Suprapubic skin (tissue), 4 donors: ENCODE data around the gene CHST14. TPM values are rescaled to one million over a fixed set of nuclear protein-coding genes. Genes with fewer than 3 reads are reported as not detected.

Experiments used
- DNase-seq, 2 donors: peaks; one replicate each; pipeline ENCODE4 v3.0.0-alpha.2; 2019; ENCODE audit warnings: low spot score in 2 of 2
- H3K27ac ChIP-seq: fragments of 200-600 bp; sonication (generic); one replicate; pipeline ENCODE4 v1.5.1; 2019
- H3K27me3 ChIP-seq: fragments of 200-600 bp; sonication (generic); one replicate; pipeline ENCODE4 v1.5.1; 2019
- H3K36me3 ChIP-seq: fragments of 200-600 bp; sonication (generic); one replicate; pipeline ENCODE4 v1.5.1; 2019
- H3K4me1 ChIP-seq: fragments of 200-600 bp; sonication (generic); one replicate; pipeline ENCODE4 v1.5.1; 2019
- H3K4me3 ChIP-seq: fragments of 200-600 bp; sonication (generic); one replicate; pipeline ENCODE4 v1.5.1; 2019; ENCODE audit warnings: mild to moderate bottlenecking
- H3K9me3 ChIP-seq: fragments of 200-600 bp; sonication (generic); one replicate; pipeline ENCODE4 v1.5.1; 2019
- EP300 ChIP-seq: sonication (generic); formaldehyde crosslinking; IDR thresholded peaks from one replicate; pipeline ENCODE4 v1.6.1; 2017; ENCODE audit warnings: antibody characterized with exemption
- POLR2A ChIP-seq, 2 donors: fragments of 450-650 bp; IDR thresholded peaks; one replicate each; pipeline ENCODE4 v1.6.1; 2017; ENCODE audit warnings: antibody characterized with exemption in 2 of 2, mild to moderate bottlenecking in 2 of 2, moderate library complexity in 2 of 2
- POLR2AphosphoS5 ChIP-seq, 3 donors: sonication (generic); formaldehyde crosslinking; IDR thresholded peaks; one replicate each; pipeline ENCODE4 v1.6.1; 2017; ENCODE audit warnings: antibody characterized with exemption in 3 of 3
- WGBS: methylation state at CpG from one replicate; pipeline ENCODE4 v1.1.5; 2018; 5-methylcytosine and 5-hydroxymethylcytosine counted together
- total RNA-seq, 4 donors: library from RNA; depleted of rRNA; stranded (reverse); fragments of >200 nt; gene quantifications; one replicate each; pipeline ENCODE4 v1.1.0, GENCODE V29; 2016
- TF ChIP-seq, protein P1 (sequence below), 2 donors: fragments of 200-600 bp in 1 of 2; fragments of 450-650 bp in 1 of 2; sonication (generic) in 1 of 2; IDR thresholded peaks; one replicate each; pipeline ENCODE4 v1.5.1; 2016 to 2019; ENCODE audit warnings: antibody characterized with exemption in 2 of 2, mild to moderate bottlenecking in 1 of 2, moderate library complexity in 1 of 2

CHST14 gene, protein sequence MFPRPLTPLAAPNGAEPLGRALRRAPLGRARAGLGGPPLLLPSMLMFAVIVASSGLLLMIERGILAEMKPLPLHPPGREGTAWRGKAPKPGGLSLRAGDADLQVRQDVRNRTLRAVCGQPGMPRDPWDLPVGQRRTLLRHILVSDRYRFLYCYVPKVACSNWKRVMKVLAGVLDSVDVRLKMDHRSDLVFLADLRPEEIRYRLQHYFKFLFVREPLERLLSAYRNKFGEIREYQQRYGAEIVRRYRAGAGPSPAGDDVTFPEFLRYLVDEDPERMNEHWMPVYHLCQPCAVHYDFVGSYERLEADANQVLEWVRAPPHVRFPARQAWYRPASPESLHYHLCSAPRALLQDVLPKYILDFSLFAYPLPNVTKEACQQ
- total RNA-seq = 10 to 100 TPM in 1 of 4 donors, 1 to 10 TPM in 3; 6.9 to 13.6 (median 8.3) TPM

DNA sequence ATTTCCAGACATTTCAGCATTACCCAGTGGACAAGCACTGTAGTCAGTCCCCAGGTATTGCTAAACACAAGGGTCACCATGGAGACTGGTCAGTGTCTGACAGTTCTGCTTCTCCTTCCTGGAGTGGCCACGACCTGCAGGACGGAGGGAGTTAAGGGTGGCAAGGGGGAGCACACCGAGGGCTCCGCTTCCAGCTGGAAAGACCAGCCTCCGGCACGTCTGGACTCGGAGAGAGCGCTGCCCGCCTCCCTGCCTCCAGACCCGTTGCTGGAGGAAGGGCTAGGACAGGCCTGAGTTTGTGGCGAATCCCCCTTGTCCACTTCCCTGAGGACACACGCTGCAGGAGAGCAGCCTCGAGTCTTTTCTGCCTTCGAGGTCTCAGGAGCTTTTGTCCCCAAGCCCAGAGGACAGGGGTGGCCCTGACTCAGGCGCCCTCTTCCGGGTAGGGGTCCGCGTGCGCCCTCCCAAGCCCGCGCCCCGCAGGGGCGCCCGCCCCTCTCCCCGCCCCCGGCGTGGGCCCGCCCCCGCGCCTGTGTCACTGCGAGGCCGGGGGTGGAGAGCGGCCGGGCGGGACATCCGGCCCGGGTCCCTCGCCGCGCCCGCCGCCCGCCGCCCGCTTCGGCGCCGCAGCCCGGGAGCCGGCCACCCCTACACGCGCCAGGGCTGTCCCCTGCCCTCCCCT, at the start of gene CHST14:
Gene CHST14 (plus strand): TSS at position 562 of the 682 bp plus-strand sequence. CDS start 230 bp downstream, outside the sequence.
- TF ChIP-seq POLR2A (IDR thresholded peaks at IDR 0.05) (no peak), POLR2AphosphoS5 (IDR thresholded peaks at IDR 0.05) (no peak), EP300 (no peak)
- TF ChIP-seq, protein P1, sequence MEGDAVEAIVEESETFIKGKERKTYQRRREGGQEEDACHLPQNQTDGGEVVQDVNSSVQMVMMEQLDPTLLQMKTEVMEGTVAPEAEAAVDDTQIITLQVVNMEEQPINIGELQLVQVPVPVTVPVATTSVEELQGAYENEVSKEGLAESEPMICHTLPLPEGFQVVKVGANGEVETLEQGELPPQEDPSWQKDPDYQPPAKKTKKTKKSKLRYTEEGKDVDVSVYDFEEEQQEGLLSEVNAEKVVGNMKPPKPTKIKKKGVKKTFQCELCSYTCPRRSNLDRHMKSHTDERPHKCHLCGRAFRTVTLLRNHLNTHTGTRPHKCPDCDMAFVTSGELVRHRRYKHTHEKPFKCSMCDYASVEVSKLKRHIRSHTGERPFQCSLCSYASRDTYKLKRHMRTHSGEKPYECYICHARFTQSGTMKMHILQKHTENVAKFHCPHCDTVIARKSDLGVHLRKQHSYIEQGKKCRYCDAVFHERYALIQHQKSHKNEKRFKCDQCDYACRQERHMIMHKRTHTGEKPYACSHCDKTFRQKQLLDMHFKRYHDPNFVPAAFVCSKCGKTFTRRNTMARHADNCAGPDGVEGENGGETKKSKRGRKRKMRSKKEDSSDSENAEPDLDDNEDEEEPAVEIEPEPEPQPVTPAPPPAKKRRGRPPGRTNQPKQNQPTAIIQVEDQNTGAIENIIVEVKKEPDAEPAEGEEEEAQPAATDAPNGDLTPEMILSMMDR (IDR thresholded peaks at IDR 0.05) = no peak
- Histone ChIP-seq H3K27me3 (no peaks in the 10 kb centered on the region), H3K27ac (peak within 1 kb of the TSS; percentile 65), H3K36me3 (peaks cover 17% of the 10 kb centered on the region), H3K4me3 (peak within 1 kb of the TSS; percentile 92), H3K4me1 (peaks cover 37% of the 10 kb centered on the region), H3K9me3 (no peaks in the 10 kb centered on the region)
- 9% methylated on average over 9 of the region's 52 CpGs for WGBS
- DNase-seq = peak in 1 of 2 donors; percentile 73

DNA sequence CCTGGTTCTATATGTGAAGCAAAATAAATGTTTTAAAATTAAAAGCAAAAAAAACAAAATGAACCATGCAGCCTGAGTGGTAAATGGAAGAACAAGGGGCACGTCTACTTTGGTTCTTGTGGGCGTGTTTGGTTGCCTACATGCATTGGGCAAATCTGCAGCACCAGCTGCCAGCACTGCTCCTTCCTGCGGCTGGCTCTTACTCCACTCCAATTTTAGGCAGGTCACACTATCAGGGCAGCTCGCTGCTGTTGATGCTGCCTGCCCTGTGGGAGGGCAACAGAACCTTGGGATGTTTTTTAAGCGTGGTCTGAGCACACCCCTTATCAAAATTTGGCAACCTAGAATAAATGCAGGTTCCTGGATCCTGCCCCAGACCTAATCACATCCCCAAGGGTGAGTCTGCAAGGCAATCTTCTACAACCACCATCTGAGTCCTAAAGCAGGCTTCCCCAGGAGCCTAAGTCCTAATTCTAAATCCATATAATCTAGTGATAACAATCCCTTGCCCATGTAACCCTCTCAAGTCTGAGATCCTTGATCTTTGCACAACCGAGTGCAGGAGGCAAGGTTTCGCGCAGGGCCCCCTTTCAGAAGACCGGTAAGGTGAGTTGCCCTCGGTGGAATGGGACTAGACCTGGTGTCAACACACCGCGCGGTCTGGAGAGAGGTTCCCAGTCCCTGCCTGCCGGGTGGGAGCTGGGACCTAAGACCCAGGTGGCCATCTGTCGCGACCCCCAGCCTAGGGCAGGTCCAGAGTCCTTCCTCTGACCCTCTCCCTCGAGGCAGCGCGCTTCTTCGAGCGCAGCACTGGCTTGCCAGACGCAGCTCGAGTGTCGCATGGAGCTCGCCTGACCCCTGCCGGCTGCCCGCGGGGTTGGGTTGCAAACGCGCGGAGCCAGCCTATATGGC, 49.3 kb upstream of the CHST14 start:
- no peak overlapping the region for H3K4me3 ChIP-seq
- peaks cover 9% of the 10 kb centered on the region for H3K36me3 ChIP-seq
- TF ChIP-seq POLR2AphosphoS5 (IDR thresholded peaks at IDR 0.05) = no peak
- no peak for TF ChIP-seq POLR2A (IDR thresholded peaks at IDR 0.05)
- TF ChIP-seq, protein P1 (IDR thresholded peaks at IDR 0.05) = peak; percentile 90 to 92
- H3K27me3 ChIP-seq = no peaks in the 10 kb centered on the region
- H3K4me1 ChIP-seq = peaks cover 19% of the 10 kb centered on the region
- DNase-seq = peak; percentile 83 to 86
- 22% methylated on average over 14 of the region's 31 CpGs for WGBS
- H3K9me3 ChIP-seq = no peaks in the 10 kb centered on the region
- H3K27ac ChIP-seq = peak overlapping the region; percentile 39

DNA sequence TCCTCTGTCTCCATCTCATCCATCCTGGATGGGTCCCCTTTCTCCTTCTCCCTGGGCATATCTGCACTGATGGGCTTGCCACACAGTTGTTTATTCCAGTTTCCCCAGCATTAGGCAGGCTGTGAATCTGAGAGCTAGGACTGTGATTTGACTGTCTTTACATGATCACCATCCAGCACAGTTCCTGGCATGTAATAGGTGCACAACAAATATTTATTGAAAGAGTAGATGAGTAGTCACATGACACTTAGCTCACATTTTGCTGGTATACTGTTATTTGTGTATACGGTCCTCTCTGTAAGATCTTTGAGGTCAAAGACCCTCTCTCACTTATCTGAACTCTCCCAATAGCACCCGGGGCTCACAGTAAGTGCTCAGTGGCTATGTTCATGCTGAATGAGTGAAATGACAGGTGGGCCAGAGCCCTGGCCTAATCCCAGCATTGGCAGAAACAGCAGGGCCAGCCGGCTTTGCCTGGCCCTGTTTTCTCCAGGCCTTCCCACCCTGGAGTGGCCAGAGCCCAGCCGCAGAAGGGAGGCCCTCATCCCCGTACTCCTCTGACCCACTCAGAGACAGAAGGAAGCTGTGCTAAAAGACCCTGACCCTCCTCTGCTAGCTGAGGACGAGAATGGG, 46.2 kb upstream of the CHST14 start:
- DNase-seq = no peak
- TF ChIP-seq POLR2AphosphoS5 (IDR thresholded peaks at IDR 0.05) = no peak
- TF ChIP-seq, protein P1 (IDR thresholded peaks at IDR 0.05) = no peak
- Histone ChIP-seq H3K4me3 (no peak overlapping the region), H3K27ac (no peak overlapping the region), H3K4me1 (peaks cover 19% of the 10 kb centered on the region), H3K9me3 (no peaks in the 10 kb centered on the region), H3K27me3 (no peaks in the 10 kb centered on the region), H3K36me3 (no peaks in the 10 kb centered on the region)
- WGBS = 91% methylated on average over 6 of the region's 6 CpGs

DNA sequence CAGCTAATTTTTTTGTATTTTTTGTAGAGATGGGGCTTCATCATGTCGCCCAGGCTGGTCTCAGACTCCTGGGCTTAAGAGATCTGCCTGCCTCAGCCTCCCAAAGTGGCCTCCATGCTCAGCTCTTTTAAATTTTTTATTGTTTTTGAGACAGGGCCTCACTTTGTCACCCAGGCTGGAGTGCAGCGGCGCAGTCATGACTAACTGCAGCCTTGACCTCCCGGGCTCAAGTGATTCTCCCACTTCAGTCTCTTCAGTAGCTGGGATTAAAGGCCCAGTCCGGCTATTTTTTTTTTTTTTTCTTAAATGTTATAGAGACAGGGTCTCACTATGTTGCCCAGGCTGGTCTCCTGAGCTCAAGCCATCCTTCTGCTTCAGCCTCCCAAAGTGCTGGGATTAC, 45.1 kb upstream of the CHST14 start:
- 97% methylated on average over 5 of the region's 5 CpGs for WGBS
- H3K4me1 ChIP-seq = peaks cover 20% of the 10 kb centered on the region
- H3K36me3 ChIP-seq = no peaks in the 10 kb centered on the region
- TF ChIP-seq, protein P1 (IDR thresholded peaks at IDR 0.05) = no peak
- TF ChIP-seq EP300 = no peak
- TF ChIP-seq POLR2A (IDR thresholded peaks at IDR 0.05) = no peak
- TF ChIP-seq POLR2AphosphoS5 (IDR thresholded peaks at IDR 0.05) = no peak
- no peaks in the 10 kb centered on the region for H3K27me3 ChIP-seq
- H3K4me3 ChIP-seq = no peak overlapping the region
- H3K27ac ChIP-seq = no peak overlapping the region
- DNase-seq = no peak
- H3K9me3 ChIP-seq = no peaks in the 10 kb centered on the region
